ENCODE data around the gene WNT2B. TPM values are rescaled to one million over a fixed set of nuclear protein-coding genes. Genes with fewer than 3 reads are reported as not detected.
A peak's percentile ranks its signal among the peaks of the same experiment; 100 is the strongest.

Gene WNT2B
- total and polyA plus RNA-seq, 9 of the 15 experiments (the other 6 are each of a cell fraction or from before 2014, with no cell fraction given) = 0.02 to 0.06 (median 0.04) TPM; not detected in 3

- TF ChIP-seq, protein P1, sequence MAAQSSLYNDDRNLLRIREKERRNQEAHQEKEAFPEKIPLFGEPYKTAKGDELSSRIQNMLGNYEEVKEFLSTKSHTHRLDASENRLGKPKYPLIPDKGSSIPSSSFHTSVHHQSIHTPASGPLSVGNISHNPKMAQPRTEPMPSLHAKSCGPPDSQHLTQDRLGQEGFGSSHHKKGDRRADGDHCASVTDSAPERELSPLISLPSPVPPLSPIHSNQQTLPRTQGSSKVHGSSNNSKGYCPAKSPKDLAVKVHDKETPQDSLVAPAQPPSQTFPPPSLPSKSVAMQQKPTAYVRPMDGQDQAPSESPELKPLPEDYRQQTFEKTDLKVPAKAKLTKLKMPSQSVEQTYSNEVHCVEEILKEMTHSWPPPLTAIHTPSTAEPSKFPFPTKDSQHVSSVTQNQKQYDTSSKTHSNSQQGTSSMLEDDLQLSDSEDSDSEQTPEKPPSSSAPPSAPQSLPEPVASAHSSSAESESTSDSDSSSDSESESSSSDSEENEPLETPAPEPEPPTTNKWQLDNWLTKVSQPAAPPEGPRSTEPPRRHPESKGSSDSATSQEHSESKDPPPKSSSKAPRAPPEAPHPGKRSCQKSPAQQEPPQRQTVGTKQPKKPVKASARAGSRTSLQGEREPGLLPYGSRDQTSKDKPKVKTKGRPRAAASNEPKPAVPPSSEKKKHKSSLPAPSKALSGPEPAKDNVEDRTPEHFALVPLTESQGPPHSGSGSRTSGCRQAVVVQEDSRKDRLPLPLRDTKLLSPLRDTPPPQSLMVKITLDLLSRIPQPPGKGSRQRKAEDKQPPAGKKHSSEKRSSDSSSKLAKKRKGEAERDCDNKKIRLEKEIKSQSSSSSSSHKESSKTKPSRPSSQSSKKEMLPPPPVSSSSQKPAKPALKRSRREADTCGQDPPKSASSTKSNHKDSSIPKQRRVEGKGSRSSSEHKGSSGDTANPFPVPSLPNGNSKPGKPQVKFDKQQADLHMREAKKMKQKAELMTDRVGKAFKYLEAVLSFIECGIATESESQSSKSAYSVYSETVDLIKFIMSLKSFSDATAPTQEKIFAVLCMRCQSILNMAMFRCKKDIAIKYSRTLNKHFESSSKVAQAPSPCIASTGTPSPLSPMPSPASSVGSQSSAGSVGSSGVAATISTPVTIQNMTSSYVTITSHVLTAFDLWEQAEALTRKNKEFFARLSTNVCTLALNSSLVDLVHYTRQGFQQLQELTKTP (IDR thresholded peaks at IDR 0.05; ENCODE audit: low read depth in 1 of 2, partially characterized antibody in 2 of 2) = no peak
- no peak for TF ChIP-seq OTX1 (CRISPR knock-in tag; IDR thresholded peaks at IDR 0.05)
- TF ChIP-seq, protein P2, sequence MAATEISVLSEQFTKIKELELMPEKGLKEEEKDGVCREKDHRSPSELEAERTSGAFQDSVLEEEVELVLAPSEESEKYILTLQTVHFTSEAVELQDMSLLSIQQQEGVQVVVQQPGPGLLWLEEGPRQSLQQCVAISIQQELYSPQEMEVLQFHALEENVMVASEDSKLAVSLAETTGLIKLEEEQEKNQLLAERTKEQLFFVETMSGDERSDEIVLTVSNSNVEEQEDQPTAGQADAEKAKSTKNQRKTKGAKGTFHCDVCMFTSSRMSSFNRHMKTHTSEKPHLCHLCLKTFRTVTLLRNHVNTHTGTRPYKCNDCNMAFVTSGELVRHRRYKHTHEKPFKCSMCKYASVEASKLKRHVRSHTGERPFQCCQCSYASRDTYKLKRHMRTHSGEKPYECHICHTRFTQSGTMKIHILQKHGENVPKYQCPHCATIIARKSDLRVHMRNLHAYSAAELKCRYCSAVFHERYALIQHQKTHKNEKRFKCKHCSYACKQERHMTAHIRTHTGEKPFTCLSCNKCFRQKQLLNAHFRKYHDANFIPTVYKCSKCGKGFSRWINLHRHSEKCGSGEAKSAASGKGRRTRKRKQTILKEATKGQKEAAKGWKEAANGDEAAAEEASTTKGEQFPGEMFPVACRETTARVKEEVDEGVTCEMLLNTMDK (IDR thresholded peaks at IDR 0.05; ENCODE audit: borderline replicate concordance, insufficient read depth, low read depth, low read length, poor library complexity, severe bottlenecking) = no peak
- no peak for TF ChIP-seq HDAC2 (IDR thresholded peaks at IDR 0.05)
- no peak for TF ChIP-seq ZNF217 (CRISPR knock-in tag; IDR thresholded peaks at IDR 0.05)
- TF ChIP-seq ZNF263 (CRISPR knock-in tag; IDR thresholded peaks at IDR 0.05; ENCODE audit: borderline replicate concordance) = peak; percentile 67; the same call in 1 of the 2 replicates
- no peak for TF ChIP-seq ZNF699 (CRISPR knock-in tag; IDR thresholded peaks at IDR 0.05; ENCODE audit: insufficient replicate concordance)
- no peak for TF ChIP-seq RHOXF2B (CRISPR knock-in tag; conservative IDR thresholded peaks at IDR 0.05)
- peak; percentile 47 for TF ChIP-seq RB1 (IDR thresholded peaks at IDR 0.05; ENCODE audit: low read depth)
- no peak for TF ChIP-seq ZNF780A (CRISPR knock-in tag; IDR thresholded peaks at IDR 0.05)
- TF ChIP-seq MCM7 (IDR thresholded peaks at IDR 0.05) = no peak
- TF ChIP-seq ZNF134 (CRISPR knock-in tag; conservative IDR thresholded peaks at IDR 0.05) = no peak
- no peak for TF ChIP-seq FOXJ3 (CRISPR knock-in tag; IDR thresholded peaks at IDR 0.05)
- TF ChIP-seq DACH1 (IDR thresholded peaks at IDR 0.05; ENCODE audit: partially characterized antibody) = no peak
- TF ChIP-seq NCOA2 (IDR thresholded peaks at IDR 0.05; ENCODE audit: partially characterized antibody in 2 of 2) = no peak
- no peak for TF ChIP-seq FOSL1 (tag; conservative IDR thresholded peaks at IDR 0.05)
- no peak for TF ChIP-seq BCOR (IDR thresholded peaks at IDR 0.05)
- 0 out of 2 replicates have a peak, but pooled peaks have one; percentile 39 for TF ChIP-seq ARID2 (IDR thresholded peaks at IDR 0.05)
- no peak for TF ChIP-seq ZBTB12 (CRISPR knock-in tag; IDR thresholded peaks at IDR 0.05)
- 0 out of 2 replicates have a peak, but pooled peaks have one; percentile 34 for TF ChIP-seq L3MBTL2 (IDR thresholded peaks at IDR 0.05)
- TF ChIP-seq, protein P3, sequence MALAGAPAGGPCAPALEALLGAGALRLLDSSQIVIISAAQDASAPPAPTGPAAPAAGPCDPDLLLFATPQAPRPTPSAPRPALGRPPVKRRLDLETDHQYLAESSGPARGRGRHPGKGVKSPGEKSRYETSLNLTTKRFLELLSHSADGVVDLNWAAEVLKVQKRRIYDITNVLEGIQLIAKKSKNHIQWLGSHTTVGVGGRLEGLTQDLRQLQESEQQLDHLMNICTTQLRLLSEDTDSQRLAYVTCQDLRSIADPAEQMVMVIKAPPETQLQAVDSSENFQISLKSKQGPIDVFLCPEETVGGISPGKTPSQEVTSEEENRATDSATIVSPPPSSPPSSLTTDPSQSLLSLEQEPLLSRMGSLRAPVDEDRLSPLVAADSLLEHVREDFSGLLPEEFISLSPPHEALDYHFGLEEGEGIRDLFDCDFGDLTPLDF (CRISPR knock-in tag; IDR thresholded peaks at IDR 0.05) = no peak
Measured at GRCh38 chr1:112501810-112502641, 6.7 kb upstream of the WNT2B start (continued).

Data from K562 (cell line).